IPS-15b (cell line): ENCODE results near the gene E2F2.
A peak's percentile ranks its signal among the peaks of the same experiment; 100 is the strongest.

Source experiments
- H3K27me3 ChIP-seq: one replicate; pipeline ENCODE4 v1.6.1; 2013; ENCODE audit warnings: low read length; ENCODE audit not compliant: control insufficient read depth, insufficient read depth
- H3K36me3 ChIP-seq: one replicate; pipeline ENCODE4 v1.6.1; 2013; ENCODE audit warnings: low read length; ENCODE audit not compliant: control insufficient read depth, insufficient read depth
- H3K4me1 ChIP-seq: one replicate; pipeline ENCODE4 v1.6.1; 2013; ENCODE audit warnings: mild to moderate bottlenecking, low read length; ENCODE audit not compliant: control insufficient read depth, insufficient read depth
- H3K4me3 ChIP-seq: one replicate; pipeline ENCODE4 v1.5.1; 2013; ENCODE audit warnings: low read depth, low read length
- H3K9ac ChIP-seq: one replicate; pipeline ENCODE4 v1.6.1; 2013; ENCODE audit warnings: low read depth, mild to moderate bottlenecking, low read length
- H3K9me3 ChIP-seq: one replicate; pipeline ENCODE4 v1.6.1; 2013; ENCODE audit warnings: mild to moderate bottlenecking, low read length; ENCODE audit not compliant: control insufficient read depth, insufficient read depth

E2F2 gene

DNA sequence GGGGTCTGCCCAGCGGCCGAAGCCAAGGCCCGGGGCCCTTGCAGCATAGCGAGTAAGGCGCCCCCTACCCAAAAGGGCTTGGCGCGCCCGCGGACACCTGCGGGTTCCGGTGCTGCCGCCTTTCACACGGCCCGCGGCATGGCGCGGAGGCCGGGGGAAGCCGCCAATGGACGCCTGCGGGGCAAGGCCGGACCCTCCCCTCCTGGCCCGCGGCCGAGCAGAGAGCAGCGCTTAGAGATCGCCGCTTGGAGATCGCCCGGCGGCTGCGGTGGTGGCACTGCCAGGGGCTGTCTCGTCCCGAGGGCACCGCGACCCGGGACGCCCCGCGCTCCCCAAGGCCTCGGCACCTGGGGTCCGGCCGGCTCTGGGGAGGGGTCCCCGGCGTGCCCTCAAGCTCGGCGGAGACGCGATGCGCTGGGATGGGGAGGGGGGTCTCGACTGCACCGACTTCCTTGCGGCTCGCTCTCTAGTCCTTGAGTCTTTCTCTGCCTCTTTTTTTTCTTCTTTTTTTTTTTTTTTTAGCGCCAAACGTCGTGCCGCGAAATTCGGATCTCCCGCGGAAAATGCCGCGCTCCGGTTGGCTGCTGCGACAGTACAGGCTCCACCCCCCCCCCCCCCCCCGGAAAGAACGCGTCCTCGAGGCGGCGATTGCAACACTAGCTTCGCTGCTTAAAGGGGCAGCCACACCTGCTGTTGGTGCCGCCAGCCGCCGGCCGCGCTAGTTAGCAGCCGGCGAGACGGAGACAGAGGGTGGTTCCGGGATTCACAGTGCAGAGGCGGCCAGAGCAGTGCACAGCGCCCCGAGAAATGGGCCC is at the start of gene E2F2:
Gene E2F2 (minus strand): TSS at position 487 of the 815 bp plus-strand sequence. CDS start 440 bp downstream, at position 47.
- peaks cover 6% of the 10 kb centered on the region for H3K4me1 ChIP-seq
- H3K4me3 ChIP-seq, result peak within 1 kb of the TSS; percentile 54

DNA sequence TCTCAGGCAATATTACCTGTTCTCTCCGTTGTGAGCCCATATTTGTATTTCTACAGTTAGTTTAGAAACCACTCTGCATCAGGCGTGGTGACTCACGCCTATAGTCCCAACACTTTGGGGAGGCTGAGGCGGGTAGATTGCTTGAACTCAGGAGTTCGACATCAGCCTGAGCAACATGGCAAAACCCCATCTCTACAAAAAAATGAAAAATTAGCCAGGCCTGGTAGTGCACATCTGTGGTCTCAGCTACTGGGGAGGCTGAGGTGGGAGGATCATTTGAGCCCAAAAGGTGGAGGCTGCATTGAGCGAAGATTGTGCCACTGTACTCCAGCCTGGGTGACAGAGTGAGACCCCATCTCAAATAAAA is 47.9 kb upstream of the E2F2 start:
- H3K4me3 ChIP-seq, result no peak overlapping the region
- H3K4me1 ChIP-seq, result peaks cover 5% of the 10 kb centered on the region

More for the DNA sequence above, at the start of gene E2F2:
- H3K27me3 ChIP-seq, result peaks cover 68% of the 10 kb centered on the region
- no peaks in the 10 kb centered on the region for H3K9me3 ChIP-seq
- H3K9ac ChIP-seq, result no peak within 1 kb of the TSS
- no peaks in the 10 kb centered on the region for H3K36me3 ChIP-seq

DNA sequence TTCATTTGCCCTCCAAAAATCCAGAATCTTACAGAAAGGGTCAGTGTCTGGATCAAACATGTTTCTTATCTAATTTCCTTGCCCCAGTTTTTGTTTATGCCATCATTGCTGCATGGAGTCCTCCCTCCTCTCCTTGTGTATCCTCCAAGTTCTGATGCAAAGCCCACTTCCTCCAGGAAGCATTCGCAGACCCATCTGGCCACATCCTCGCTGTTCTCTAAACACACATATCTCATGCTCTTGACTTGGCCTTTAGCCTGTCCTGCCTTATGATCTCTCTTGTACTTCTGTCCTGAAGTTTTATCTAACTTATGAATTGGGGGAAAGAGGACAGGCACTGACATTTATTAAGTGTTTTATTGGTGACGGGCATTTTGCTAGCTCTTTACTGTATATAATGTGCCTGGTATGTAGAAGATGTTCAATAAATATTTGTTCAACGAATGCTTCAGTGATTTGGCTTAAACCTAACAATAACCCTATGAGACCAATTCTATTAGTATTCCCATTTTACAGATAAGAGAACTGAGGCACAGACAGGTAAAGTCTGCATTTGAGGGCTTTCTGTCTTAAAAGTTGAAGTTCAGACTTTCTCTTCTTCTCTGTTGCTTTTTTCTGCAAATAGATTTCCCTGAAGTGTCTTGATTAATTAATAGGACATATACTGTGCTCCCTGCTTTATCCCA is 47.4 kb upstream of the E2F2 start:
- no peak overlapping the region for H3K9ac ChIP-seq
- H3K36me3 ChIP-seq, result no peaks in the 10 kb centered on the region
- H3K4me3 ChIP-seq, result no peak overlapping the region
- H3K27me3 ChIP-seq, result no peaks in the 10 kb centered on the region
- H3K9me3 ChIP-seq, result no peaks in the 10 kb centered on the region
- peaks cover 5% of the 10 kb centered on the region for H3K4me1 ChIP-seq

More for the DNA sequence above, 47.9 kb upstream of the E2F2 start:
- H3K9me3 ChIP-seq, result no peaks in the 10 kb centered on the region
- H3K9ac ChIP-seq, result no peak overlapping the region
- H3K27me3 ChIP-seq, result no peaks in the 10 kb centered on the region
- H3K36me3 ChIP-seq, result no peaks in the 10 kb centered on the region

- H3K36me3 ChIP-seq, result no peaks in the 10 kb centered on the region
- H3K4me3 ChIP-seq, result no peak overlapping the region
- H3K4me1 ChIP-seq, result peaks cover 5% of the 10 kb centered on the region
- H3K9ac ChIP-seq, result no peak overlapping the region
- no peaks in the 10 kb centered on the region for H3K27me3 ChIP-seq
- no peaks in the 10 kb centered on the region for H3K9me3 ChIP-seq
These were observed 46.3 kb upstream of the E2F2 start for GRCh38 chr1:23577056-23578004.

DNA sequence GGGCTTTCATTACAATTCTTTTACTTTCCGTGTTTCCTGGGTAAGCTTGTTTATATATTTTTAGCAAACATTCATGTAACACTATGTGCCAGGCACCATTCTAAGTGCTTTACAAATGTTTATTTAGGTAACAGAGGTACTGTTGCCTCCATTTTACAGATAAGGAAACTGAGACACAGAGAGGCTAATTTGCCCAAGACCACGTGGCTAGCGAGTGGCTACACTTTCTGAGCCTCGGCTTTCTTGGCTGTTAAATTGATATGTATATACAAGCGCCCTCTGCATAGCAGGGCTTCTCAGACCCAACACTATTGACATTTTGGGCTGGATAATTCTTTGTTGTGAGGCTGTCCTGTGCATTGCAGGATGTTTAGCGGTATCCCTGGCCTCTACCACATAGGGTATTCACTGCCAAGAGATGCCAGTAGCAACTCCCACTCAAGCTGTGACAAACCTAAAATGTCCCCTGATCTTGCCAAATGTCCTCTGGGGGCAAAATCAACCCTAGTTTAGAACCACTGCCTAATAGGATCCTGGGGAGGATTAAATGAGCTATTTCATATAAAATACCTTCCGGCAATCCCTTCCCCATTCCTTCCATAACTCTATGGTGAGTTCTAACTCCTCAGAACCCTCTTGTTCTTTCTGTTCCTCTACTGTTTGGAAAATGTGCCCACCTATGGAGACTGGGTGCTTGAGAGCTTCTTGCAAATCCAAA is 45.5 kb upstream of the E2F2 start:
- Histone ChIP-seq H3K9me3 (no peaks in the 10 kb centered on the region), H3K4me3 (no peak overlapping the region), H3K9ac (no peak overlapping the region), H3K36me3 (no peaks in the 10 kb centered on the region), H3K27me3 (no peaks in the 10 kb centered on the region), H3K4me1 (peaks cover 5% of the 10 kb centered on the region)

DNA sequence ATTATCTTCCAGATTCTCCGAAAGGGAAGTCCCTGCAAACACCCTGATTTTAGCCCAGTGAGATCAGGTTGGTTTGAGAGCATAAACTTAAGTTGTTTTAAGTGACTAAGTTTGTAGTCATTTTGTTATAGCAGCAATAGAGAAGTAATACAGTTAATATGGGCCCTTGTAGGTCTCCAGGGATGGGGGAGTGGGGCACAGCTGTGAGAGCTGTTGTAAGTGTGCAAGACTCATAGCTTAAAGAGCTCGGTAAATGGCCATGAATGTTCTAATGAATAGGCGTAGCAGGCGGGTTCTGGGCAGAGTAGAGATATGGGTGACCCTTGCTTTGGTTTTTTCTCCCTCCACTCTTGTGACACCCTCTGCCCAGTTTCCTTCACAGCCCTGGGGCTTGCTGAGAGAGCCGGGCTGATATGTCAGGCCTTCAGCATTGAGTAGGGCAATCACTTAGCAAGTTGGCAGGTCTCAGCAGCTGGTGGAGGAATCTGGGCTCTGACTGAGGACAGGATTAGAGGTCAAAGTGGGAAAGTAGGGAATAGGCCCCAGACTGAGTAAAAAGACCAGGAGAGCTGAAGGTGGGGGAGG is 44.3 kb upstream of the E2F2 start:
- no peak overlapping the region for H3K9ac ChIP-seq

DNA sequence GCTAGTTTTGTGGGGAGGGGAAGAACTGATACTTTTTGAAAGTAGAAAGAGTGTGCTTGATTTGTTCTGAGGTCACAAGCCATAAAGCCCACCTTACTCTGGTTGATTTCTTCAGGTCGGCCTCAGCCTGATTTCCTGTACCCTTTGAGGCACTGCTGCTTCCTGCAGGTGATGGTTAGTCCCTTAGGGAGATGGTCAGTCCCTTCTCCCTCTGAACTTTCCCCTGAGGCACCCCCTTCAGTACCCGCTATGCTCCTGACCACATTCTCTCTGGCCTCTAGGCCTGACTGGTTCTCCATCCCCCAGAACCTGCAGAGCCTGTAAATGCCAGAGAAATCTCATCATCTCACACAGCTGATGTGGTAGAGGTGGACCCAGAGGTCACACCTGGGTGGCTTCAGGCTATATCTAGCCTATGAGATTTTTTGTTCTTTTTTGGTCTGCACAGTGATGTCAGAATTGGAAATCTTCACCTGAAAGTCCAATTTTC is 43.3 kb upstream of the E2F2 start:
- Histone ChIP-seq H3K4me3 (no peak overlapping the region), H3K4me1 (peaks cover 7% of the 10 kb centered on the region), H3K9me3 (no peaks in the 10 kb centered on the region), H3K36me3 (no peaks in the 10 kb centered on the region), H3K27me3 (peaks cover 4% of the 10 kb centered on the region), H3K9ac (no peak overlapping the region)

More for the DNA sequence above, 44.3 kb upstream of the E2F2 start:
- Histone ChIP-seq H3K4me1 (peaks cover 5% of the 10 kb centered on the region), H3K4me3 (no peak overlapping the region), H3K36me3 (no peaks in the 10 kb centered on the region), H3K27me3 (no peaks in the 10 kb centered on the region), H3K9me3 (no peaks in the 10 kb centered on the region)

DNA sequence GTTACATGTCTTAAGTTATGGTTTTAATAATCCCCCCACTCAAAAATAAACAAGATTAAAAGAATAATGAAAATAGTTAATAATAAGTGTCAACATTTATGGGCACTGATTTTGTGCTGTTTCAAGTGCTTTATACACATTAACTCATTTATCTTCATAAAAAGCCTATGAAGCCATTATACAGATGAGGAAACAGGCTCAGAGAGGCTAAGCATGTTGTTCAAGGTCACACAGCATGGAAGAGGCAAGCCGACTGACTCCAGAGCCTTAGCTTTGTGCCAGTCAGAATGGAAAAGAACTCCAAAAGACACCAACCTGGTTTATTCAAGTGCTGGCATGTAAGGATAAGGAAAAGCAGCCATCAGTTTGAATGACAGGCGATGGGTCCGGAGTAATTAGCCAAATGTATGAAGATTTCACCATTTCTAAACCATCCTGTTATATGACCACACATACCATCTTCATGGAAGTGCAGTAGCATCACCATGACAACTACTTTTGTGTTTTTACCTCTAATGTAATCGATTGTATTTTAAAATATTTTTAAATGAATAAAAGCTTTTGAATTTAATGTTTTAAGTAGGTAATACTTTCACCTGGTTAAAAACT is 42.6 kb upstream of the E2F2 start:
- Histone ChIP-seq H3K4me1 (peaks cover 11% of the 10 kb centered on the region), H3K36me3 (no peaks in the 10 kb centered on the region), H3K9ac (no peak overlapping the region), H3K4me3 (no peak overlapping the region), H3K9me3 (no peaks in the 10 kb centered on the region), H3K27me3 (peaks cover 11% of the 10 kb centered on the region)

DNA sequence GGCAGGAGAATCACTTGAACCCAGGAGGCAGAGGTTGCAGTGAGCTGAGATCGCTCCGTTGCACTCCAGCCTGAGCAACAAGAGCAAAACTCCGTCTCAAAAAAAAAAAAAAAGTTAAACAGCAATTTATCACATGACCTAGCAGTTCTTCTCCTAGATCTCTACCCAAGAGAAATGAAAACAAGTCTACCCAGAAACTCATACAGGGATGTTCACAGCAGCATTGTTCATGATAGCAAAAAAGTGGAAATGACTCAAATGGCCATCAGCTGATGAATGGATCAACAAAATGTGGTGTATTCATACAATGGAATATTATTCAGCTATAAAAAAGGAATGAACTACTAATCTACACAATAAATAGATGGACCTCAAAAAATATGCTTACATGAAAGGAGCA is 40.4 kb upstream of the E2F2 start:
- peaks cover 7% of the 10 kb centered on the region for H3K4me1 ChIP-seq

DNA sequence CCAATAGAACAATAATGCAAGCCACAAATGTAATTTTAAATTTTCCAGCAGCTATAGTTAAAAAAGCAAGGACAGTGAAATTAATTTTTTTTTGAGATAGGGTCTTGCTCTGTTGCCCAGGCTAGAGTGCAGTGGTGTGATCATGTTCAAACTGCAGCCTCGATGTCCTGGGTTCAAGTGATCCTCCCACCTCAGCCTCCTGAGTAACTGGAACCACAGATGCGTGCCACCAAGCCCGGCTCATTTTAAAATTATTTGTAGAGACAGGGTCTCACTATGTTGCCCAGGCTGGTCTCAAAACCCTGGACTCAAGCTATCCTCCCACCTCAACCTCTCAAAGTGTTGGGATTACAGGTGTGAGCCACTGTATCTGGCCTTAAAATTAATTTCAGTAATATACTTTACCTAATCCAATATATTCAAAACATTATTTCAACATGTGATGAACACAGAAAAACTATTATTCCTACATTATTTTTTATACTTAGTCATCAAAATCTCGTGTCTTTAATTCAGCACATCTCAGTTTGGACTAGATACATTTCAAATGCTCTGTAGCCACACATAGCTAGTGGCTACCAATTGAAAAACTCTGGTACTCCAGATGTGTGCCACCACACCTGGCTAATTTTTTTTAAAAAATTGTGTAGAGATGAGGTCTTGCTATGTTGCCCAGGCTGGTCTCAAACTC is 39.1 kb upstream of the E2F2 start:
- peaks cover 17% of the 10 kb centered on the region for H3K27me3 ChIP-seq
- H3K36me3 ChIP-seq, result no peaks in the 10 kb centered on the region
- no peaks in the 10 kb centered on the region for H3K9me3 ChIP-seq
- no peak overlapping the region for H3K4me3 ChIP-seq
- H3K4me1 ChIP-seq, result peaks cover 12% of the 10 kb centered on the region
- H3K9ac ChIP-seq, result no peak overlapping the region

More for the DNA sequence above, 40.4 kb upstream of the E2F2 start:
- H3K27me3 ChIP-seq, result peaks cover 17% of the 10 kb centered on the region
- H3K9me3 ChIP-seq, result no peaks in the 10 kb centered on the region
- H3K9ac ChIP-seq, result no peak overlapping the region
- H3K36me3 ChIP-seq, result no peaks in the 10 kb centered on the region
- H3K4me3 ChIP-seq, result no peak overlapping the region
